ENCODE data around the gene USP9X.
"Not testable (repeated sequence)": the region's sequence is repeated elsewhere in the genome, so short reads cannot be mapped to it uniquely, and the experiment has no call there.

Gene USP9X

DNA sequence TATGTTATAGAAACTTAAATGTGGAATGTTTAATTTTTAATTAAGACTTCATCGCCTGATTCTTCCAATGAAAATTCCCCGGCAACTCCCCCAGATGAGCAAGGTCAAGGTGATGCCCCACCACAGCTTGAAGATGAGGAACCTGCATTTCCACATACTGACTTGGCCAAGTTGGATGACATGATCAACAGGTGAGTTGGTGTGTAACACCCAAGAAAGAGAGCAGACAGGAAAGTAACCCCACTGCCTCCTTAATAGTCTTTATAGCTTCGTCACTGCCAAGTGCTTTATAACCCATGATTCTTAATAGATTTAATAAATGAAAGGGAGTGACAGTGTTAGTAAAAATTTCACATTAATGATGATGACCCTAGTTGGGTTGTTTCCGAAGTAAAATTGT is 43.7 kb downstream of the USP9X start:
- DNase-seq (ENCODE audit: low read depth): no peak

- DNase-seq (ENCODE audit: low read depth): no peak
These were observed 46.5 kb downstream of the USP9X start for GRCh38 chrX:41131766-41132165.

- DNase-seq (ENCODE audit: low read depth): no peak
These were observed 48.3 kb downstream of the USP9X start for GRCh38 chrX:41133551-41133950.

DNA sequence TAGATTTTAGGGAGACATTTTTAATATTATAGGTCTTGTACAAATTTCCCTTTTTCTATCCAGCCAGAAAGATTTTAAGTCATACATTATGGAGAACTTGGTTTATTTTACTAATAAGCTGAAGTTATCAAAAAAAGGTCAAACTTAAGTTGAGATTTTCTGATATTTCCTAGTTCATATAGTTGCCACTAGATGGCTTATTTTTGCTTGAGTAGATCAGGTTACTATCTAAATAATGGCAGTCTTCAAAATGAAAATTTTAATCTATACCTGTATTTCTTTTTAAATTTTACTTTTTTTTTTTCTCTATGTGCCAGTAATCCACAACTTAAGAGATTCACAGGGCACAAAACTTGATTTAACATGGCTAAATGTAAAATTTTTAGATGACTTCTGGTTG is 52.3 kb downstream of the USP9X start:
- DNase-seq (ENCODE audit: low read depth): no peak

- no peak for DNase-seq (ENCODE audit: low read depth)
These were observed 57.1 kb downstream of the USP9X start for GRCh38 chrX:41142130-41142910.

- DNase-seq (ENCODE audit: low read depth): no peak
These were observed 59.6 kb downstream of the USP9X start for GRCh38 chrX:41144873-41145272.

DNA sequence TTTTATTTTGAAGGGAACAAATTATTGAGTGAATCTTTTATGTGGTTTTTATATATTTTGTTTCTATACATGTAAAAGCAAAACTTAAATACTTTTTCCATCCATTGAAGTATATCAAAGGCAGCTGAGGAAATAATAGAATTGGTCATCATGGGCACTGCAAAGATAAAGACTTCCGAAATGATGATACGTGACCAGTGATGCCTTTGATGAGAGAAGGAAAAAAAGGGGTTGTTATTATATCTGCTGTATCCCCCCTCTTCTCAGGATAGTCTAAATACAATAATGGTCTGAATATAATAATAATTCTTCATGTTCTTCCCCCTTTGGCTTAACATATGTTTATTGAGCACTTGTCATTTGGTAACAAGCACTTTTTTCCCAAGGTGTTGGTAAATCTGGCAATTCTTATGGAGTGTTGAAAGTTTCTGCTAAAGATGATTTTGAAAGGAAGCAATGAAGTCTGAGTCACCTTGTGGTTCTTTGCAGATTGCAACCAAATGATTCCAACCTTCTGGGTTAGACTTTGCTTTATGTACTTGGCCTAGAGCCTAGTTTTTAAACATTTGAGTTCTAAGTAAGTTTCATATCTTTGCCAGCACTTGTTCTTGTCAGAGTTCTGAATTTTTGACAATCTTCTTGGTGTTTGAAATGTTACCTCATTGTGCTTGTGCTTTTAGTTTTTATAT is 60.8 kb downstream of the USP9X start:
- peak; percentile 81 for DNase-seq (ENCODE audit: low read depth)

DNA sequence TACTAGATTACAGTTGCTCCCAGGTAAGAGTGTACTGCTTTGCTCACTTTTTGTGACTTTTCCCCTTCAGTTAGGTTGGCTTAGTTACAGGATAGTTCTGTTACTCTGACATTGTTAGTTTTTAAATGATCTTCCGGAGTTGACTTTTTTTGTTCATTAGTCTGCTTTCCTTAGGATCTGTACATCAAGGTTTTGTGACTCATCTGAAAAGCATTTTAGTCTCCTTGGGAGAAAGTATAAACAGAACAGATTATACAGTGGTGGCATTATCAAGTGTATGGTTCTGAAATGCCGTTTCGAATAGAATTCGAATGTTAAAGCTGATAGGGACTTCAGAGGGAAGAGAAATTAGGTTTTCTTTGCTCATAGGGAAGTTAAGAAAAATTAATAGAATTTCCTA is 63.3 kb downstream of the USP9X start:
- no peak for DNase-seq (ENCODE audit: low read depth)

DNA sequence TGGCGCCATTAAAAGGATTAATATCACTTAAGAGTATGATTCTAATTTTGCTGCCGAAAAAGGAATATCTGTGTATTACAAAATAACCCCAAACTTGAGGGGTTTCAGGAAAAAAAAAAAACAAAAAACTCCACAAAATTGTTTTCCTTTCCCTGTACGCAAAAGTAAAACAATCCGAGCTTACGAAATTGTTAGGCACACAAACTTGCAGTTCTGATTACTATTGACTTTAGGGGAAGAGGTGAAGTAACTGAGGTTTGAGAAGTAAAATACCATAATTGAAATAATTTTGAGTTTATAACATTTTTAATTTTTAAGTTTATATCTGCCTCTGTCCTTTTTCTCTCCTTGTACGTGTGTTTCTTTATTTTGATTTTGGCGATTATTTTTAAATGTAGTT is 64.8 kb downstream of the USP9X start:
- no peak for DNase-seq (ENCODE audit: low read depth)

DNA sequence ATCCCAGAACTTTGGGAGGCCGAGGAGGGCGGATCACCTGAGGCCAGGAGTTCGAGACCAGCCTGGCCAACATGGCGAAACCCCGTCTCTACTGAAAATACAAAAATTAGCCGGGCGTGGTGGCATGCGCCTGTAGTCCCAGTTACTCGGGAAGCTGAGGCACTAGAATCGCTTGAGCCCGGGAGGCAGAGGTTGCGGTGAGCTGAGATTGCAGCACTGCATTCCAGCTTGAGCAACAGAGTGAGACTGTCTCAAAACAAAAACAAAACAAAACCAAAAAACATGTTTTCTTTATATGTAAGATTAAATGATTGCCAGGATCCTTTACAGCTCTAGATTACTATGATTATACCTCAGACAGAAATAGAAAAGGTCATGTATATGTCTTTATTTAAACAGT is 66.5 kb downstream of the USP9X start:
- DNase-seq (ENCODE audit: low read depth): not testable (repeated sequence)

DNA sequence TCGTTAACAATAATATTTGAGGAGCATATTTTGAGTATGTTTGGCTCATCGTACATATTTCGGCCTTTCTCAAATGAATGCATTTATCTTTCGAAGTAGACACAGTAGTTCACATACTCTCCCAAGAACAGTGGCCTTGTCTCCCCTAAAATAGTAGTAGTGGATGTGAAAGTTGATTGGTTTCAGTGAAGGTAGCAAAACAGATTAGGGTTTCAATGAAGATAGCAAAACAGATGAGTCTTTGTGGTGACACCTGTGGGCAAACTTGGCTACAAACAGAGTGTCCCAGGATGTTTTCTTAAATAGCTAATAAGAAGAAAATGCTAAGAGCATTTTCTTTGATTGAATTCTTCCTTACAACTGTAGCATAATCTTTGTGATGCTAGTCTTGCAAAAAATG is 67.0 kb downstream of the USP9X start:
- no peak for DNase-seq (ENCODE audit: low read depth)

DNA sequence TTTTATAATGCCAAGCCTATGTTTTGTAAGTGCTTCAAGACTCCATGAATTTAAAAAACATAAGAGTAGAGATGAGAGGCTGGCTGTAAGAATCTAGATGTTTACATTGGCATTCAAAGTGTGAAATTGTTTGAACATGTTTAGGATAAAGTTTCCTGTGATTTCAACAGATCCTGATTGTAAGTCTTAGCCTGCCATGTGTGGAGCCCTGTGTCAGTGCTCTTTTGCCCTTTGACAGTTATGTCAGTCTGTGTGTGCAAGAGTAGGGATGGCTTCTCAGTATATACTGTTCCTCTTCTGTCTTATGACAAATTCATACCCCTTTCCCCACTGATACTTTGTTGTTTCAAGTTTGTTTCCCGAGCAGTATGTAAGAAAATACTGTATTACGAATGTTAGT is 68.2 kb downstream of the USP9X start:
- DNase-seq (ENCODE audit: low read depth): no peak

DNA sequence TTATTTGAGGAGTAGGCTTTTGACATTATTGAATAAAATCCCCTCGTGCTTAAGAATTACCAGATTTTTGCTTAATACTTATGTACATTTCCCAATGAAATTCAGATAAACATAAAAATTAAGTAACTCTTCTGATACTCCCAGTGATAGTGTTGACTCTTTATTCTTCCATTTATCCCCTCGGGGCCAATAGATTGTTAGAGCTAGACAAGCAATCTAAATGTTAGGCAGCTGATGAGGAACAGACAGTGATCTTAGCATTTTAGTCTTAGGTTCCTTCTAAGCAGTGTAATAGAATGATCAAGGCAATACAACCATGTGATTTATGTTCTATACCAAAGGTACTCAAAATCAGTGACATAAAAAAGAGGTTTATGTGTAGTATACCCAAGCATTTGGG is 68.7 kb downstream of the USP9X start:
- DNase-seq (ENCODE audit: low read depth): no peak

DNA sequence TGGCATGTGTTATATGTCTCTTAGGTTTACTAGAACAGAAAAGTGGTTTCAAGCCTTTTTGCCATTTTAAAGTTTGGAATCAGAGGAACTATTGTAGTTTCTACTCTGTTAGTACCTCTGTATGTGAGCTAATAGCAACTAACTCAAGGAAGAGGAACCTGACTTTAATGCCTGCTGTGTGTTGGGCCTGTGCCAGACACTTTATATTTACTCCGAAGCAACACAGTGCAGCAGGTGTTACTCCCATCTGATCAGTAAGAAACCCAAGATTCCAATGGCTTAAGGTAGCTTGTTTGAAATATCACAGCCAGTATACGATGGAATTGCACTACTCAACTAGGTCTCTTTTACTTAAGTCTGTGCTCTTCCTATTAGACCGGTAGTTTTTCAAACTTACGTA is 79.2 kb downstream of the USP9X start:
- no peak for DNase-seq (ENCODE audit: low read depth)

GRCh38 chrX:41167888-41168287 is 82.6 kb downstream of the USP9X start:
- DNase-seq (ENCODE audit: low read depth): no peak

DNA sequence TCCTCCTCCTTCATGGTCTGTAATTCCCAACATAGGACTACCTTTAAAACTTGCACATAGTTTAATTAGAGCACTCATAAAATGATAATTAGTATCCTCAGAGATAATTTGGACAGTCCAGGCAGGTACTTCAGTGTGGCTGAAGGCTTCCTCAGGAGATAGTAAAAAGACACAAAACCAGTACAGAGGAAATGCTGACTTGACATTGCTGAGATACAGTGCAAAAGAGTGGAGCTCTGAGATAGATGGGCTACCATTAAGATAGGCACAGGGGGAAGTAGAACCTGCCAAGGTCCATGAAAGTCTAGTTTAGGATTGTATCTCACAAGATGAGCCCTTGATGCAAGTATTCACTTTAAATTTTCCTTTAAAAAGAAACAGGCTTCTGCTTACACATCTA is 91.0 kb downstream of the USP9X start:
- no peak for DNase-seq (ENCODE audit: low read depth)

DNA sequence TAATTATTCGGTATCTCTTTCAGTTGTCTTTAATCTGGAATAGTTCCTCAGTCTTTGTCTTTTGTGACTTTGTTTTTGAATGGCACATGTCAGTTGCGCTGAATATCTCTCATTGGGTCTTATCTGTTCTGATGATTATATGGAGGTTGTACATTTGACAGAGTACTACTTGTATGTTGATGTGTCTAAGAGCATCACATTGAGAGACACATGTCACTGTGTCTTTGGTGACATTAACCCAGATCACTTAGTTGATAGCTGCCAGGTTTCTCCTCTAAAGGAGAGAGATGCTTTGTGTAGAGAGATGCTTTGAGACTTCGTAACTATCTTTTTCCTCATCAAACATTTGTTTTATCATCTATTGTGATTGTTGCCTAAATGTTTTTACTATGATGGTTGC is 92.1 kb downstream of the USP9X start:
- no peak for DNase-seq (ENCODE audit: low read depth)

DNA sequence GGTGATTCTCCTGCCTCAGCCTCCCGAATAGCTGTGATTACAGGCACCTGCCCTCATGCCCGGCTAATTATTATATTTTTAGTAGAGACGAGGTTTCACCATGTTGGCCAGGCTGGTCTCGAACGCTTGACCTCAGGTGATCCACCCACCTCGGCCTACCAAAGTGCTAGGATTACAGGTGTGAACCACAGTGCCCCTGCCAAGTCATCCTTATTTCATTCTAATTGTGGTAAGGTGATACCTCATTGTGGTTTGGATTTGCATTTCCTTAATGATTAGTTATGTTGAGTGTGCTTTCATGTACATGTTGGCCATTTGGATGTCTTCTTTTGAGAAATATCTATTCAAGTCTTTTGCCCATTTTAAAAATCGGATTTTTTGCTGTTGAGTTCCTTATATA is 93.0 kb downstream of the USP9X start:
- DNase-seq (ENCODE audit: low read depth): no peak

- peak; percentile 38 for DNase-seq (ENCODE audit: low read depth)
These were observed 95.1 kb downstream of the USP9X start for GRCh38 chrX:41180194-41180908.

DNA sequence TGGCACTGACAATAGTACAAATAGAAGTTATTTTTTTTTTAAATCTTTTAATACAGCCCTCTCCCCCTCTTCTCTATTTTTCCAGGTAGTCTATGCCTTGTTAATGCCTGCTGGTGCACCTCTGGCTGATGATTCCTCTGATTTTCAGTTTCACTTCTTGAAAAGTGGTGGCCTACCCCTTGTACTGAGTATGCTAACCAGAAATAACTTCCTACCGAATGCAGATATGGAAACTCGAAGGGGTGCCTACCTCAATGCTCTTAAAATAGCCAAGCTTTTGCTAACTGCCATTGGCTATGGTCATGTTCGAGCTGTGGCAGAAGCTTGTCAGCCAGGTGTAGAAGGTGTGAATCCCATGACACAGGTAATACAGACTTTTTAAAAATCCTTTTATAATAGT is 99.1 kb downstream of the USP9X start:
- DNase-seq (ENCODE audit: low read depth): no peak

GRCh38 chrX:41186946-41187345 is 101.7 kb downstream of the USP9X start:
- DNase-seq (ENCODE audit: low read depth): not testable (repeated sequence)

DNA sequence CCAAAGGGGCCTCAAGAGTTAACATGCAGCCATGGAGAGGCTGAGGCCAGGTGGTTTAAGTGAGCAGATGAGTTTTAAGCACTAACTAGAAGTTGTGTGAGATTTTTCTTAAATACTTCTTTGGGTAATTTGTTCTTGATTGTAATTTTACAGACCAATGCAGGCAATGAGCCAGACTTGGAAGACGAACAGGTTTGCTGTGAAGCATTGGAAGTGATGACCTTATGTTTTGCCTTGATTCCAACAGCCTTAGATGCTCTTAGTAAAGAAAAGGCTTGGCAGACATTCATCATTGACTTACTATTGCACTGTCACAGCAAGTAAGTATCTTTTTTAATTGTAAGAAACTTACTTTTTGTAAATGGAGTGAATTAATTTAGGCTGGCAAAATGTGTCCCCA is 103.9 kb downstream of the USP9X start:
- no peak for DNase-seq (ENCODE audit: low read depth)

DNA sequence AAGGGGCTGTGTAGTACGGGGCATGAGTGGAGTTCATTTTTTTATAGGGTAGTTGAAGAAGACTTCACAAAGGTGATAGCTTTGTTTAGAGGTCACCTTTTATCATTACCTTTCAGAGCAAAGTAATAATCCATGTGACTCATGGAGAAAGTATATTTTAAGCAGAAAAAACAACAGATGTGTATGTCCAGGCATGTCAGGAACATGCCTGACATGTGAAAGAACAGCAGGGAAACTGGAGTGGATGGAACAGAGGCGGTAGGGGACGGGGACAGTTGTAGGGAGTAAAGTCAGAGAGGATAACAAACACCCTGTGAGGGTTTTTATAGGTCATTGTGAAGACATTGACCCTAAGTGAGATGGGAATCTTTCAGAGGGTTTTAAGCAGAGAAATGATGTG is 107.6 kb downstream of the USP9X start:
- no peak for DNase-seq (ENCODE audit: low read depth)
